Erythroblast (primary cell): ENCODE measurements around the gene PTPRN2.

Source experiments
- GATA1 ChIP-seq: IDR thresholded peaks from 2 replicates; pipeline ENCODE4 v1.6.1; 2011; ENCODE audit warnings: low read depth, mild to moderate bottlenecking, control low read depth, low read length, moderate library complexity
- POLR2A ChIP-seq: IDR thresholded peaks from 2 replicates; pipeline ENCODE4 v1.6.1; 2011; ENCODE audit warnings: mild to moderate bottlenecking, low read length

DNA sequence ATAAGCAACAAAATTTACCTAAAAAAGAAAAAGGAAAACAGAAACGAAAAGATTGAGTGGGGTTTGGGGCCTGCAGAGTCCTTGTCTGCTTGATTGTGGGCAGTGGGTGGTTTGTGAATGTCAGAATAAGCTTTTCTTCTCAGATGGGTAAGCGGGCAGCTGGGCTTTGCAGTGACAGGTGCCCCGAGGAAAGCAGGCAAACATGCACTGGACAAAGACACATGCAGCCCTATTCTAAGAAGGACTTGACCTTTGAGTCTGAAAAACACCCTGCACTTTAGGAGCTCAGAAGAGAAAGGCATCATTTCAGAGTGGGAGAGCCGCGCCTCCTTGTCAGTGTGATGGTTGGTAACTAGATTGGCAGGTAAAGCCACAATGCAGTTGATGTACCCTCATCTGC is 562.7 kb downstream of the PTPRN2 start:
- no peak for TF ChIP-seq POLR2A
- TF ChIP-seq GATA1, result no peak
